Measurements from ENCODE around the gene BGLAP.

BGLAP gene

GRCh38 chr1:156286061-156286460 is 44.1 kb downstream of the BGLAP start:
- no peak for DNase-seq (ENCODE audit: extremely low read depth, low read depth)
- no peak for TF ChIP-seq CTCF (IDR thresholded peaks at IDR 0.05; ENCODE audit: low read depth, low read length, missing control alignments)
- no peak overlapping the region for H3K4me3 ChIP-seq (replicated peaks; ENCODE audit: low read depth, low read length)

GRCh38 chr1:156289857-156290256 is 47.9 kb downstream of the BGLAP start:
- DNase-seq (ENCODE audit: extremely low read depth, low read depth): no peak
- TF ChIP-seq CTCF (IDR thresholded peaks at IDR 0.05; ENCODE audit: low read depth, low read length, missing control alignments): no peak
- no peak overlapping the region for H3K4me3 ChIP-seq (replicated peaks; ENCODE audit: low read depth, low read length)

DNA sequence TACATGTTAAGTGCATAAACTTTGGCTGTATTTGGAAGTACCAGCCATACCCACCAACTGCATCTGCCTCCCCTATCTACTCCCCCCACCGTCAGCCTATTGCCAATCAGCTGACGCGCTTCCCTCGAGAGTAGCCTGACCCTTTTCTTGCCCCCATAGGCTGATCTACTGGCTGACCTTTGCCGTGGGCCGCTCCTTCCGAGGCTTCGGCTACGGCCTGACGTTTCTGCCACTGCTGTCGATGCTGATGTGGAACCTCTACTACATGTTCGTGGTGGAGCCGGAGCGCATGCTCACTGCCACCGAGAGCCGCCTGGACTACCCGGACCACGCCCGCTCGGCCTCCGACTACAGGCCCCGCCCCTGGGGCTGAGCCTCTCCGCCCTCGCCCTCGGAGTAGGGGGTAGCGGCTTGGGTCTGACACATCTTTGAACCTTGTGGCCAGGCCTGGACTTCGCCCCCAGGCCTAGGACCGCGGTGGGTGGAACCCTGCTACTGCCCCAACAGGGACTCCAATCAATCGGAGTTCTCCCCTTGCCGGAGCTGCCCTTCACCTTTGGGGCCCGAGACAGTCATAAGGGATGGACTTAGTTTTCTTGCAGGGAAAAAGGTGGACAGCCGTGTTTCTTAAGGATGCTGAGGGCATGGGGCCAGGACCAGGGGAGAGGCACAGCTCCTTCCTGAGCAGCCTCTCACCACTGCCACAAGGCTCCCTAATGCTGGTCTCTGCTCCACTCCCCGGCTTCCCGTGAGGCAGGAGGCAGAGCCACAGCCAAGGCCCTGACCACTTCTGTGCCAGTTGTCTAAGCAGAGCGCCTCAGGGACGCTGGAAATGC is 49.5 kb downstream of the BGLAP start:
- no peak for TF ChIP-seq CTCF (IDR thresholded peaks at IDR 0.05; ENCODE audit: low read depth, low read length, missing control alignments)
- peak overlapping the region; percentile 41 for H3K4me3 ChIP-seq (replicated peaks; ENCODE audit: low read depth, low read length)
- DNase-seq (ENCODE audit: extremely low read depth, low read depth): no peak
